K562 (cell line): Measurements from ENCODE around the gene LY6G6C. TPM values are rescaled to one million over a fixed set of nuclear protein-coding genes. Genes with fewer than 3 reads are reported as not detected.

Experiments
- NCOA1 ChIP-seq: fragments of 450-650 bp; IDR thresholded peaks from 2 replicates; pipeline ENCODE4 v1.6.1; 2016; ENCODE audit warnings: low read depth
- SRSF1 ChIP-seq: fragments of 200-400 bp; formaldehyde crosslinking; IDR thresholded peaks from 2 replicates; pipeline ENCODE4 v1.6.1; 2017; ENCODE audit warnings: mild to moderate bottlenecking, low read depth, low read length, moderate library complexity
- polyA plus RNA-seq, 8 experiments: library from polyadenylated mRNA; depleted of rRNA in 4 of 8; stranded (reverse) in 5 of 8; unstranded in 3 of 8; fragments of >200 nt; fragmentation: Nextera tagmentation in 2 of 8; fragmentation: Illumina TruSeq in 1 of 8; extraction: Ambion mirVana in 2 of 8; extraction: Trizol in 1 of 8; gene quantifications; 2 replicates each; pipeline versions ENCODE4 v1.2.1 to v1.2.3, GENCODE V29; 2011 to 2014; ENCODE audit warnings: inconsistent platforms in 1 of 8, missing spikeins in 1 of 8
- total RNA-seq, 7 experiments: library from RNA; depleted of rRNA in 6 of 7; stranded (reverse); fragments of >200 nt in 6 of 7; fragmentation: Illumina TruSeq in 2 of 7; extraction: Trizol in 2 of 7; gene quantifications; 2 replicates each; pipeline versions ENCODE4 v1.2.1 to v1.2.3, GENCODE V29; 2011 to 2021; ENCODE audit warnings: low replicate concordance in 1 of 7
- TF ChIP-seq, protein P1 (sequence below), 2 experiments: fragments of 450-650 bp; formaldehyde crosslinking in 1 of 2; IDR thresholded peaks; 2 replicates each; pipeline versions ENCODE4 v1.4.0 to v1.6.1; 2014 to 2020; ENCODE audit warnings: mild to moderate bottlenecking in 2 of 2, borderline replicate concordance in 1 of 2, low read depth in 1 of 2

LY6G6C gene
- total and polyA plus RNA-seq, 9 of the 15 experiments (the other 6 are each of a cell fraction or from before 2014, with no cell fraction given): 0.06 to 0.20 TPM; not detected in 7

DNA sequence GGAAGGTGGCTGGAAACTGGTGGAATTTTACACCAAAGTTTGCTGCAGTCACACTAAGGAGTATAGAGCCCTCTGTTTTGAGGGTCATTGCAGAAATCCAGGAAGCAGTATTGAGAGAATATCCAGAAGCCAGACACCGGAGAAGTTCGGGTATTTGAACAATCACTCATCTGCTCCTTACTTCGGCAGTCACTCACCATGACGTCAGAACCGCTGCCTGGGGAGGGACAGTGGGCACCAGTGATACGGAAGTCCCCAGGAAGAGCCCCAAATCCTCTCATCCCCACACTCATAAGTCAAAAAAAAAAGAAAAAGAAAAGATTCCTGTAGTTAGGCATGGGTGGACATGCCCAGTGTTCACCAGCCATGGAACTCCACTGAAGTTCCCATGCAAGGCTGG, 44.6 kb downstream of the LY6G6C start (continued):
- TF ChIP-seq, protein P1, sequence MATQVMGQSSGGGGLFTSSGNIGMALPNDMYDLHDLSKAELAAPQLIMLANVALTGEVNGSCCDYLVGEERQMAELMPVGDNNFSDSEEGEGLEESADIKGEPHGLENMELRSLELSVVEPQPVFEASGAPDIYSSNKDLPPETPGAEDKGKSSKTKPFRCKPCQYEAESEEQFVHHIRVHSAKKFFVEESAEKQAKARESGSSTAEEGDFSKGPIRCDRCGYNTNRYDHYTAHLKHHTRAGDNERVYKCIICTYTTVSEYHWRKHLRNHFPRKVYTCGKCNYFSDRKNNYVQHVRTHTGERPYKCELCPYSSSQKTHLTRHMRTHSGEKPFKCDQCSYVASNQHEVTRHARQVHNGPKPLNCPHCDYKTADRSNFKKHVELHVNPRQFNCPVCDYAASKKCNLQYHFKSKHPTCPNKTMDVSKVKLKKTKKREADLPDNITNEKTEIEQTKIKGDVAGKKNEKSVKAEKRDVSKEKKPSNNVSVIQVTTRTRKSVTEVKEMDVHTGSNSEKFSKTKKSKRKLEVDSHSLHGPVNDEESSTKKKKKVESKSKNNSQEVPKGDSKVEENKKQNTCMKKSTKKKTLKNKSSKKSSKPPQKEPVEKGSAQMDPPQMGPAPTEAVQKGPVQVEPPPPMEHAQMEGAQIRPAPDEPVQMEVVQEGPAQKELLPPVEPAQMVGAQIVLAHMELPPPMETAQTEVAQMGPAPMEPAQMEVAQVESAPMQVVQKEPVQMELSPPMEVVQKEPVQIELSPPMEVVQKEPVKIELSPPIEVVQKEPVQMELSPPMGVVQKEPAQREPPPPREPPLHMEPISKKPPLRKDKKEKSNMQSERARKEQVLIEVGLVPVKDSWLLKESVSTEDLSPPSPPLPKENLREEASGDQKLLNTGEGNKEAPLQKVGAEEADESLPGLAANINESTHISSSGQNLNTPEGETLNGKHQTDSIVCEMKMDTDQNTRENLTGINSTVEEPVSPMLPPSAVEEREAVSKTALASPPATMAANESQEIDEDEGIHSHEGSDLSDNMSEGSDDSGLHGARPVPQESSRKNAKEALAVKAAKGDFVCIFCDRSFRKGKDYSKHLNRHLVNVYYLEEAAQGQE (IDR thresholded peaks at IDR 0.05; ENCODE audit: borderline replicate concordance): no peak
- TF ChIP-seq, protein P1 (CRISPR knock-in tag; IDR thresholded peaks at IDR 0.05; ENCODE audit: low read depth): no peak
- TF ChIP-seq SRSF1: no peak
- TF ChIP-seq NCOA1: no peak; the same call in 1 of the 2 replicates
